Peyer's patch (tissue), 4 donors: ENCODE data around the gene TPP2.

ENCODE experiments used
- POLR2A ChIP-seq, 2 donors: fragments of 450-650 bp; IDR thresholded peaks; one replicate each; pipeline ENCODE4 v1.5.1; 2017; ENCODE audit warnings: antibody characterized with exemption in 2 of 2, mild to moderate bottlenecking in 2 of 2, moderate library complexity in 2 of 2
- TF ChIP-seq, protein P1 (sequence below), 6 experiments: fragments of 450-650 bp in 4 of 6; fragments of 200-600 bp in 2 of 6; sonication (generic) in 1 of 6; IDR thresholded peaks; one replicate each; pipeline ENCODE4 v1.5.1; 2017 to 2019; ENCODE audit warnings: antibody characterized with exemption in 6 of 6, mild to moderate bottlenecking in 3 of 6, moderate library complexity in 1 of 6

DNA sequence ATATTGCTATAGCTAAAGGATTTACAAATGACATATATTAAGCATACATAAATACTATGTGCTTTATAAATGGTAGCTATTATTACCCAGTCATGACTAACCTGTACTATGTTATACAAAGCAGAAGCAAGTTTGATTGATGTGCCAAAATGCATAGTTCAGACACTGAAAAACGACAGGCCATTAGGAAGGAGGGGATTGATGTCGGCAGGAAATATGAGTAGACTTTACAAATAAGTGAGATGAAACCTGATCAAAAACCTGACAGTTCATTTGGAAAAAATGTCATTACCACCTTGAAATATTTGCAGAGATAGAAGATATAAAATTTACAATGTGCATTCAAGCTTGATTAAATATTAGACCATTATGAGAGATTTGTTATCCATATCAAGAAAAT, 38.8 kb upstream of the TPP2 start:
- TF ChIP-seq, protein P1, sequence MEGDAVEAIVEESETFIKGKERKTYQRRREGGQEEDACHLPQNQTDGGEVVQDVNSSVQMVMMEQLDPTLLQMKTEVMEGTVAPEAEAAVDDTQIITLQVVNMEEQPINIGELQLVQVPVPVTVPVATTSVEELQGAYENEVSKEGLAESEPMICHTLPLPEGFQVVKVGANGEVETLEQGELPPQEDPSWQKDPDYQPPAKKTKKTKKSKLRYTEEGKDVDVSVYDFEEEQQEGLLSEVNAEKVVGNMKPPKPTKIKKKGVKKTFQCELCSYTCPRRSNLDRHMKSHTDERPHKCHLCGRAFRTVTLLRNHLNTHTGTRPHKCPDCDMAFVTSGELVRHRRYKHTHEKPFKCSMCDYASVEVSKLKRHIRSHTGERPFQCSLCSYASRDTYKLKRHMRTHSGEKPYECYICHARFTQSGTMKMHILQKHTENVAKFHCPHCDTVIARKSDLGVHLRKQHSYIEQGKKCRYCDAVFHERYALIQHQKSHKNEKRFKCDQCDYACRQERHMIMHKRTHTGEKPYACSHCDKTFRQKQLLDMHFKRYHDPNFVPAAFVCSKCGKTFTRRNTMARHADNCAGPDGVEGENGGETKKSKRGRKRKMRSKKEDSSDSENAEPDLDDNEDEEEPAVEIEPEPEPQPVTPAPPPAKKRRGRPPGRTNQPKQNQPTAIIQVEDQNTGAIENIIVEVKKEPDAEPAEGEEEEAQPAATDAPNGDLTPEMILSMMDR (IDR thresholded peaks at IDR 0.05): no peak
- no peak for TF ChIP-seq POLR2A (IDR thresholded peaks at IDR 0.05)
